Jurkat, Clone E6-1 (cell line): ENCODE results near the gene BICDL2.

Experiments used
- DNase-seq: peaks from one replicate; pipeline ENCODE4 v3.0.0-alpha.2; 2011; ENCODE audit warnings: low read depth, low spot score
- H3K4me3 ChIP-seq: 2 replicates; pipeline ENCODE4 v1.5.1; 2011; ENCODE audit warnings: mild to moderate bottlenecking, low read length, control low read depth, moderate library complexity

The BICDL2 gene

GRCh38 chr16:3015865-3016521, 20.8 kb downstream of the BICDL2 start:
- H3K4me3 ChIP-seq: no peak overlapping the region
- no peak for DNase-seq

GRCh38 chr16:3014971-3015370, 21.8 kb downstream of the BICDL2 start:
- H3K4me3 ChIP-seq: no peak overlapping the region
- no peak for DNase-seq

- no peak for DNase-seq
- H3K4me3 ChIP-seq: no peak overlapping the region
These were observed 22.6 kb downstream of the BICDL2 start for GRCh38 chr16:3013998-3014690.

GRCh38 chr16:3013491-3013951, 23.2 kb downstream of the BICDL2 start:
- no peak overlapping the region for H3K4me3 ChIP-seq
- DNase-seq: no peak

GRCh38 chr16:3012828-3013420, 23.8 kb downstream of the BICDL2 start, which contains the start of gene CLDN9:
Gene CLDN9 (plus strand): TSS chr16:3012923. CDS start chr16:3013363, 440 bp downstream.
- no peak for DNase-seq
- no peak within 1 kb of the TSS for H3K4me3 ChIP-seq

GRCh38 chr16:3012246-3012645, 24.5 kb downstream of the BICDL2 start:
- no peak for DNase-seq
- no peak overlapping the region for H3K4me3 ChIP-seq

GRCh38 chr16:3010510-3010909, 26.2 kb downstream of the BICDL2 start:
- DNase-seq: no peak
- H3K4me3 ChIP-seq: no peak overlapping the region

- no peak overlapping the region for H3K4me3 ChIP-seq
- DNase-seq: no peak
These were observed 27.0 kb downstream of the BICDL2 start for GRCh38 chr16:3009568-3010390.

GRCh38 chr16:3008690-3009037, 28.1 kb downstream of the BICDL2 start:
- H3K4me3 ChIP-seq: no peak overlapping the region
- no peak for DNase-seq

GRCh38 chr16:3007957-3008689, 28.6 kb downstream of the BICDL2 start:
- DNase-seq: peak; percentile 48
- H3K4me3 ChIP-seq: no peak overlapping the region

- H3K4me3 ChIP-seq: no peak overlapping the region
These were observed 29.4 kb downstream of the BICDL2 start for GRCh38 chr16:3007059-3007956.

GRCh38 chr16:3004781-3005284, 31.9 kb downstream of the BICDL2 start:
- DNase-seq: no peak
- no peak overlapping the region for H3K4me3 ChIP-seq

More at GRCh38 chr16:3007059-3007956, 29.4 kb downstream of the BICDL2 start:
- no peak for DNase-seq

GRCh38 chr16:3004319-3004718, 32.4 kb downstream of the BICDL2 start:
- H3K4me3 ChIP-seq: no peak overlapping the region
- no peak for DNase-seq

GRCh38 chr16:3003582-3004270, 33.0 kb downstream of the BICDL2 start:
- peak; percentile 99 for DNase-seq
- H3K4me3 ChIP-seq: no peak overlapping the region

GRCh38 chr16:3001316-3001715, 35.4 kb downstream of the BICDL2 start:
- H3K4me3 ChIP-seq: no peak overlapping the region
- no peak for DNase-seq

GRCh38 chr16:3000540-3000939, 36.2 kb downstream of the BICDL2 start:
- no peak overlapping the region for H3K4me3 ChIP-seq
- DNase-seq: no peak

- no peak for DNase-seq
- no peak overlapping the region for H3K4me3 ChIP-seq
These were observed 36.8 kb downstream of the BICDL2 start for GRCh38 chr16:2999929-3000328.
